OCI-LY1 (cell line): ENCODE data around the gene RTBDN.

Experiments used
- EZH2 ChIP-seq: fragments of 200-600 bp; sonication (generic), shearing (Covaris generic); IDR thresholded peaks from 2 replicates; pipeline ENCODE4 v1.8.0; 2017; ENCODE audit warnings: borderline replicate concordance, mixed run types, mild to moderate bottlenecking, antibody characterized with exemption, low read length, moderate library complexity, mixed read lengths
- TF ChIP-seq, protein P1 (sequence below): fragments of 200-600 bp; sonication (generic), shearing (Covaris generic); IDR thresholded peaks from 2 replicates; pipeline ENCODE4 v1.5.1; 2017; ENCODE audit warnings: mild to moderate bottlenecking, antibody characterized with exemption, low read length, moderate library complexity, mixed read lengths

DNA sequence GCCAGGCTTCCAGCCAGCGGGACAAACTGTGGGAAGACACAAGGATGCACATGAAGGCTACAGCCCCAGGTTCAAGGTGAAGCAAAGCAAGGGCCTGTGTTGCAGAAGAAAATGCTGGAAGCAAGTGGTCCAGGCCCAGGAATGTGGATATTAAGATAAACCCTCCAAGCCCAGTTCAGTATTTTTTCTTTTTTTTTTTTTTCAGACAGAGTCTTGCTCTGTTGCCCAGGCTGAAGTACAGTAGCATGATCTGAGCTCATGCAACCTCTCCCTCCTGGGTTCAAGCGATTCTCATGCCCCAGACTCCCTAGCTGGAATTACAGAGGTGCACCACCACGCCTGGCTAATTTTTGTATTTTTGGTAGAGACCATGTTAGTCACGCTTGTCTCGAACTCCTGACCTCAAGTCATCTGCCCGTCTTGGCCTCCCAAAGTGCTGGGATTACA is 37.2 kb downstream of the RTBDN start:
- TF ChIP-seq, protein P1, sequence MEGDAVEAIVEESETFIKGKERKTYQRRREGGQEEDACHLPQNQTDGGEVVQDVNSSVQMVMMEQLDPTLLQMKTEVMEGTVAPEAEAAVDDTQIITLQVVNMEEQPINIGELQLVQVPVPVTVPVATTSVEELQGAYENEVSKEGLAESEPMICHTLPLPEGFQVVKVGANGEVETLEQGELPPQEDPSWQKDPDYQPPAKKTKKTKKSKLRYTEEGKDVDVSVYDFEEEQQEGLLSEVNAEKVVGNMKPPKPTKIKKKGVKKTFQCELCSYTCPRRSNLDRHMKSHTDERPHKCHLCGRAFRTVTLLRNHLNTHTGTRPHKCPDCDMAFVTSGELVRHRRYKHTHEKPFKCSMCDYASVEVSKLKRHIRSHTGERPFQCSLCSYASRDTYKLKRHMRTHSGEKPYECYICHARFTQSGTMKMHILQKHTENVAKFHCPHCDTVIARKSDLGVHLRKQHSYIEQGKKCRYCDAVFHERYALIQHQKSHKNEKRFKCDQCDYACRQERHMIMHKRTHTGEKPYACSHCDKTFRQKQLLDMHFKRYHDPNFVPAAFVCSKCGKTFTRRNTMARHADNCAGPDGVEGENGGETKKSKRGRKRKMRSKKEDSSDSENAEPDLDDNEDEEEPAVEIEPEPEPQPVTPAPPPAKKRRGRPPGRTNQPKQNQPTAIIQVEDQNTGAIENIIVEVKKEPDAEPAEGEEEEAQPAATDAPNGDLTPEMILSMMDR = no peak
- no peak for TF ChIP-seq EZH2
